NCI-H69 (cell line): ENCODE measurements around the gene TPCN1.
A peak's percentile ranks its signal among the peaks of the same experiment; 100 is the strongest.

Experiments used
- DNase-seq: peaks from one replicate; lab custom pipeline; 2025; lab: John Stamatoyannopoulos, UW

Gene TPCN1

DNA sequence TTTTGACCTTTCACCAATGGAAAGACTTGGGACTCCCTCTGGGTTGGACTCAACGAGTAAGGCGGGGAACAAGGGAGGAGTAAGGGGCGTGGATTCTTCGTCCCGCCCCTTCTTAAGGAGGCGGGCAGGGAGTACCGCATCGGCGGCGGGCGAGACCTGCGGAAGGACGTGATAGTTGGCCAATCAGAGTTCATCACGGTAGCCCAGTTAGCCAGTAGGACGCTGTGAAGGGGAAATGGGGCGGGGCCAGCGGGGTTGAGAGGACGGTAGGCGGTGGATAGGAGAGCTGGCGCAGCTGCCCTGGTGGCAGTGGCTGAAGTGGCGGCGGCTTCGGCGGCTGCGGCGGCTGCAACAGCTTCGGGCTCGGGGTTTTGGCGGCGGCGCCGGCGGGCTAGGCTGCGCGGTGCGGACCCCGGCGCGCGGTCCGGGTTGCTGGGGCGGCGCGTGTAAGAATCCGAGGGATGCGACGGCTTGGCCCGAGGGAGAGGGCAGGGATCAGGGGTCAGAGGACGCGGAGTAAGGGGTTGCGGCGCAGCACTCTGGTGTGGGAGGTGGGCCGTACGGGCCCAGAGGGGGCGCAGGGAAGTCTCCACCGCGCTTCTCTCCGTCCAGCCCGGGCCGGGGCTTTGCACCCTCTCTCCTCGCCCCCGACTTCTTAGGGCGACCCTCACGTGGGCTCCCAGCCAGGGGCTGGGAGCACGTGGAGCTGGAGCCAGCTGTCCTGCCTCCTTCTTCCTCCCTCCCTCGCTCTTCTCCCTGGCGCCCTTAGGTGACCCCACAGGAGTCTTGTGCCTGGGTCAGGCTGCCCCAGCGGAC, at the start of gene TPCN1:
Gene TPCN1 (plus strand): TSS at position 284 of the 816 bp plus-strand sequence. CDS start 5,389 bp downstream, outside the sequence.
- peak; percentile 100 for DNase-seq

- no peak for DNase-seq
Measured at GRCh38 chr12:113171543-113171942, 49.7 kb upstream of the TPCN1 start.

GRCh38 chr12:113172185-113172584, 49.1 kb upstream of the TPCN1 start:
- DNase-seq, result no peak

- DNase-seq, result no peak
Measured at GRCh38 chr12:113173081-113173698, 48.1 kb upstream of the TPCN1 start.

- DNase-seq, result peak; percentile 59
Measured at GRCh38 chr12:113174461-113175384, 46.5 kb upstream of the TPCN1 start.

DNA sequence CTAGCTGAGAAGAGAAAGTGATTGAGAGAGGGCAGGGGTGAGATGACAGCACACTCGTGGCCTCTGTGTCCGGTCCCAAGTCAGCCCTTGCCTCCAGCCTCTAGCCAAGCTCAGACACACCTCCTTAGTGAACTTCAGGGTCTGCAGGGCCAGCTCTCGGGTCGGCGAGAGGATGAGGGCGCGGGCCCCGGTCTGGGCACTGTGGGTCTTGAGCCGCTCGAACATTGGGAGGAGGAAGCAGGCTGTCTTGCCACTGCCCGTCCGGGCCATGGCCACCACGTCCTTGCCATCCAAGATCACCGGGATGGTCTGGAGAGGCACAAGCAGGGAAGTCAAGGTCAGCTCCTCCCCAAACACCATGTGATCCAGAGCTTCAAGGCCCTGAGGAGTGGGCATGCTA, 42.2 kb upstream of the TPCN1 start:
- no peak for DNase-seq

DNA sequence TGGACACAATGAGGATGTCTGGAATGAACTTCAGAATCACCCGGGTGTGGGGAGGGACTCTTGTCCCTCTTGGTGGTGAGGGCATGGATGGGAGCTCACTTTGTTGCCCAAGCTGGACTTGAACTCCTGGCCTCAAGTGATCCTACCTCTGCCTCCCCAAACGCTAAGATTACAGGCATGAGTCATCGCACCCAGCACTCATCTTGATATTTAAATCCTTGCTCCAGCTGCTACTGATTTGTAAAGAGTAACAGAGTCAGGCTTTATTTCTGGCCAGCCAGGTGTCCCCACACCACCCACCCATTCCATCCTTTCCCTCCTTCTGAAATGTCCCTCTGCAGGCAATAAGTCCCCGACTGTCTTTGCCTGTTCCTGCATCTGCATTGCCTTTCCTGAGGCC, 40.9 kb upstream of the TPCN1 start:
- DNase-seq, result no peak

- no peak for DNase-seq
Measured at GRCh38 chr12:113181975-113182374, 39.3 kb upstream of the TPCN1 start.

DNA sequence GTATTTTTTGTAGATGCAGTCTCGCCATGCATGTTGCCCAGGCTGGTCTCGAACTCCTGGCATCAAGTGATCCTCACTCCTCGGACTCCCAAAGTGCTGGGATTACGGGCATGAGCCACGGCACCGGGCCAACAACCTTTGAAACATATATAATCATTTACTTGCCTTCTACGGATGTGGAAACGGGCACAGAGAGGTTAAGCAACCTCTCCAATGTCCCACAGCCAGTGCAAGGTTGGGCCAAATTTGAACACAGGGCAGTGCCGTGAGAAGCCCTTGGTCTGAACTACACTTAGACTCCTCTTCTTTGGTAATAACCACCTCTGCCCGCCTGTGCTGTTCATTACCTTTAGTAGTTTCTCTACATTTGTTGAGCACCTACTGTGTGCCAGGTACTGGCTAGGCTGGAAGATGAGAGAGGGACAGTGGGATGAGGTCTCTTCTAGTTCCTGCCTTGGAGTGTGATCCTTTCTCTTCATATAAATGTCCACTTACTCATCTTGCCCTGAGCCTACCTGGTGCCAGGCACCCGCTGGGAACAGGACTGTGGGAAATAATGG, 38.2 kb upstream of the TPCN1 start:
- DNase-seq, result no peak

DNA sequence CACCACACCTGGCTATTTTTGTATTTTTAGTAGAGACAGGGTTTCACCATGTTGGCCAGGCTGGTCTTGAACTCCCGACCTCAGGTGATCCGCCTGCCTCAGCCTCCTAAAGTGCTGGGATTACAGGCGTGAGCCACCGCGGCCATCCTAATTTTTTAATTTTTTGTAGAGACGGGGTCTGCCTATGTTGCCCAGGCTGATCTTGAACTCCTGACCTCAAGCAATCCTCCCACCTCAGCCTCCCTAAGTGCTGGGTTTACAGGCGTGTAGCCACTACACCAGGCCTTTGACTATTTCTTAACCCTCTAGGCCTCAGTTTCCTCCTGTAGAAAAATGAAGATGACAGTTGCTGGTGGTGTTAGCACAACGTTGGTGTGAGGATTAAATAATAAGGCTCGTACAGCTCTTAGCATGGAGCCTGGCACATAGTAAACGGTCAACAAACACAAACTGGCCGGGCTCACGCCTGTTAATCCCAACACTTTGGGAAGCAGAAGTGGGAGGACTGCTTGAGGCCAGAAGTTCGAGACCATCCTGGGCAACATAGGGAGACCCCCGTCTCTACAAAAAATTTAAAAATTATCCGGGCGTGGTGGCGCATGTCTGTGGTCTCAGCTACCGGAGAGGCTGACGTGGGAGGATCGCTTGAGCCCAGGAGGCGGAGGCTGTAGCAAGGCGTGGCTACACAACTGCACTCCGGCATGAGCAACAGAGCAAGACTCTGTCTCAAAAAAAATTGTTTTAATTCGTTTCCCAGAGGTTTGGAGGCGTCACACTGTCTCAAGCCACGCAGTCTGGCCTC, 37.0 kb upstream of the TPCN1 start:
- no peak for DNase-seq

DNA sequence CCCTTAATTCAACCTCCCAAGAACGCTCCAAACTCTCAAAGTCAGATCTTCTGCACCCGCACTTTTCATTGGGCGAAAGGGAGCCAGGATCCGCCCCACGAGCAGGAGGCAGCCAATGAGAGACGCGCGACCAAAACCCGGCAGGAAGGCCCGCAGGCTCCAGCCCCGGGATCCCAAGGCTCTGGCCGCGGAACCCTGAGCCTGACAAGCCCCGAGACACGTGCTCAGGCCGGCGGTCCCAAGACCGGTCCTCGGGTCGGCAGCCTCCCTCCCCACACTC, 36.4 kb upstream of the TPCN1 start:
- DNase-seq, result peak; percentile 89

DNA sequence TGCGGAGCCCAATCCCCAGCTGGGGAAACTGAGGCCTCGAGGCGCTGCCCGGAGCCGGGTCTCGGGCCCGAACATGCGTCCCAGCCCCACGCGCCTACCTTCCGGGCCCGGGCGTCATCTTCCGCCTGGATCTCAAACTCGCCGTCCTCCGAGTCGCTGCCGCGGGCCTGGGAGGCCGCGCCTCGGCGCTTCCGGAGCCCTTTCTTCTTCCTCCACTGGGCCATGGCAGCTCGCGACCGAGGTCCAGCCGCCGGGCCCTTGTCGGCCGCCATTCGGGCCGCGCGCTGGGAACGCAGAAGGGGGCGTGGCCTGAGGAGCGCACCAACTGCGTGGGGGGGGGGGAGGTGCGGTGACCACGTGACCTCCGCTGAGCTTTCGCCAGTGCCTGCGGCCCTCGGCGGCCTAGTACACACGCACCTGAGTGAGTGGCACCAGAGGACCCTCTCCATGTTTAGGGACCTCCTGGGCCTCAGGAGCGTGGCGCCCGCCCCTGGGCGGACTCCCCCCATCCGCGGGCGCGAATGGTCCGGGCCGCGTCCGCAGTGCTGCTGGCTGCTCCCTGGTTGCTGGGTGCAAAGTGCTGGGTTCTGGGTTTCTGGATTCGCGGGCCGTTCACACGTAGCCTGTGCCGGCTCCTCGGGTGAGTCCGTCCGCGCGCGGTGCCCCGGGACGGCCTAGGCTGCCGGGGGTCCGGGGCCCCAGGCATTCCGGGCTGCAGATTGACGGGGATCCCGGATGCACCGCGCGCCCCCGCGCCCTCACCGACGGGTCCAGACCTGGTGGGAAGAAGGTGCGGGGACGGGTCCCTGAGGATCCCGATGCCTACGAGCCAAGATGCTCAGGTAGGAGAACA, 35.9 kb upstream of the TPCN1 start, which contains the start of the genes DDX54 and RITA1:
Gene DDX54 (minus strand): TSS at position 299 of the 853 bp plus-strand sequence. CDS start 27 bp downstream, at position 272.
Gene RITA1 (plus strand): TSS at position 542 of the 853 bp plus-strand sequence. CDS start 1,026 bp downstream, outside the sequence.
- peak; percentile 93 for DNase-seq

- DNase-seq, result peak; percentile 67
Measured at GRCh38 chr12:113186033-113186365, 35.3 kb upstream of the TPCN1 start.

DNA sequence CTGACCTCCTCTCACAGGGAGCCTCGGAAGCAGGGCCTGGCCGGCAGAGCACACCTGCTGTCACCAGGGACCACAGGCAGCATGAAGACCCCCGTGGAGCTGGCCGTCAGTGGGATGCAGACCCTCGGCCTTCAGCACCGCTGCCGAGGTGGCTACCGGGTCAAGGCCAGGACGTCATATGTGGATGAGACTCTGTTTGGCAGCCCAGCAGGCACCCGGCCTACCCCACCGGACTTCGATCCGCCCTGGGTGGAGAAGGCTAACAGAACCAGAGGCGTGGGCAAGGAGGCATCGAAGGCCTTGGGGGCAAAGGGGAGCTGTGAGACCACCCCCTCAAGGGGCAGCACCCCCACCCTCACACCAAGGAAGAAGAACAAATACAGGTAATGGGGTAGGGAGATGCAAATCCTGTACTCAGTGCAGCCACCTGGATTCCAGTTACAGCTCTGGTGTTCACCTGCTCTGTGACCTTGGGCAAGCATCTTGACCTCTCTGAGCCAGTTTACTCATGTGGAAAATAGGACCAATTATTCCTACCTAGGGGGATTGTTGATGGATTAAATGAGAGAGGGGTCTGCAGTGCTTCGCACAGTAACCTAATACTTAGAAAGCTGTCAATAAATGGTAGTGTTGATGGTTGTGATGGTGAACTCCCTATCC, 34.5 kb upstream of the TPCN1 start:
- no peak for DNase-seq

GRCh38 chr12:113189361-113189760, 31.9 kb upstream of the TPCN1 start:
- DNase-seq, result no peak

DNA sequence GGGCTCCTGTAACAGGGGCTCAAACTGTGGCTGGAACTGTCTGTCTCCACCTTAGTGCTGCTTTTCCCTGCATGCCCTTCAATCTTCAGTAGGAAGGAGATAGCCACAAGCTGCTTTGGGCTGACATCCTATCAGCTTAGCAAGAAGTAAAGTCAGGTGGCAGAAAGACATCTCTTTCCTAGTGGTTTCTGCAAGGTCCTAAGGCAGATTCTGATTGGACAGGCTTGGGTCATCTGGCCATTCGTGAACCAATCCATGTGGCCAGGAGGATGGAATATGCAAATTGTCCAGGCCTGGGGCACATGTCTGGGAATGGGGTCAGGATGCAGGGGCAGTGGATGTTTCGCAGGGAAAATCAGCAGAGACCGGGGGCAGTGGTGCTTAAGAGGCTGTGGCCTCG, 30.5 kb upstream of the TPCN1 start:
- peak; percentile 42 for DNase-seq

DNA sequence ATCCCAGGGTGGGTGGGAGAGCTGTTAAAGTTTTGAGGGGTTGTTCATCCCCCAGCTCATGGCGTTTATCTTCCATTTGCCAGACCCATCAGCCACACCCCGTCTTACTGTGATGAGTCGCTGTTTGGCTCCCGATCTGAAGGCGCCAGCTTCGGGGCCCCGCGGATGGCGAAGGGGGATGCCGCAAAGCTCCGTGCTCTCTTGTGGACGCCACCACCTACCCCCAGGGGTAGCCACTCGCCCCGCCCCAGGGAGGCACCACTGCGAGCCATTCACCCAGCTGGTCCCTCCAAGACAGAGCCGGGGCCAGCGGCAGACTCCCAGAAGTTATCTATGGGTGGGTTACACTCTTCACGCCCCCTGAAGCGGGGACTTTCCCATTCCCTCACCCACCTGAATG, 30.0 kb upstream of the TPCN1 start:
- no peak for DNase-seq

GRCh38 chr12:113194971-113195391, 26.3 kb upstream of the TPCN1 start:
- no peak for DNase-seq

DNA sequence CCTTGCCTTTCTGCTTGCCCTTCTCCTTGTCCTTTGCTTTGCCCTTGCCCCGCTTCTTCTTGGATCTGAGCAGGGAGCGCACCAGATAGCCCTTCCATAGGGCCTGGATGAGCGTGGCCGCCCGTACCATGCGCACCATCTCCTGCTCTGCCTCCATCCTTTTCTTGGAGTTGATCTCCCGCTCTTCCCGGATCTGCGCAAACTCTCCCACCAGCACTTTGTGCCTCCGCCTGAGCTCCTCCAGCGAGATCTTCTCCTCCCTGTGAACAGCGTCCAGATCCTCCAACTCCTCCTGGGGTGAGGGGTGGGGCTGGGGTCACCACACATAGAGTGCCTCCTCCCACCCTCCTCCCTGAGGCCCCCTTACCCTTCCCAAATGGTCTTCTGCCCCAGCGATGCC, 25.7 kb upstream of the TPCN1 start:
- no peak for DNase-seq

- DNase-seq, result no peak
Measured at GRCh38 chr12:113196582-113196981, 24.7 kb upstream of the TPCN1 start.
